HepG2 (cell line): ENCODE data around the gene NFIL3. TPM values are rescaled to one million over a fixed set of nuclear protein-coding genes. Genes with fewer than 3 reads are reported as not detected.

ENCODE experiments used
- ARID4A ChIP-seq: sonication (generic); formaldehyde crosslinking; IDR thresholded peaks from 2 replicates; pipeline ENCODE4 v1.5.0; 2020; ENCODE audit warnings: mild to moderate bottlenecking, missing genetic modification reagents, borderline replicate concordance
- ARNT ChIP-seq: fragments of 450-650 bp; IDR thresholded peaks from 2 replicates; pipeline ENCODE4 v1.6.1; 2017
- CTCF ChIP-seq: sonication (generic); formaldehyde crosslinking; IDR thresholded peaks from 2 replicates; pipeline ENCODE4 v1.5.0; 2020; ENCODE audit warnings: mild to moderate bottlenecking, missing genetic modification reagents, moderate library complexity
- E2F5 ChIP-seq: sonication (generic); formaldehyde crosslinking; conservative IDR thresholded peaks from 2 replicates; pipeline ENCODE4 v1.4.0; 2020; ENCODE audit warnings: missing genetic modification reagents
- EEA1 ChIP-seq: sonication (generic); formaldehyde crosslinking; IDR thresholded peaks from 2 replicates; pipeline ENCODE4 v1.5.1; 2020; ENCODE audit warnings: mild to moderate bottlenecking, missing genetic modification reagents, borderline replicate concordance
- HNF4A ChIP-seq: sonication (generic); formaldehyde crosslinking; IDR thresholded peaks from 2 replicates; pipeline ENCODE4 v1.4.0; 2020; ENCODE audit warnings: missing genetic modification reagents
- HNRNPH1 ChIP-seq: fragments of 200-400 bp; formaldehyde crosslinking; optimal IDR thresholded peaks from 2 replicates; pipeline ENCODE3; 2017; ENCODE audit warnings: mild to moderate bottlenecking, low read depth, low read length
- NCOA2 ChIP-seq: sonication (generic); formaldehyde crosslinking; IDR thresholded peaks from 2 replicates; pipeline ENCODE4 v1.8.0; 2022; ENCODE audit warnings: inconsistent platforms
- PCBP1 ChIP-seq: fragments of 200-400 bp; formaldehyde crosslinking; IDR thresholded peaks from 2 replicates; pipeline ENCODE4 v1.6.1; 2017; ENCODE audit warnings: mild to moderate bottlenecking, low read depth, low read length, borderline replicate concordance
- PHF21A ChIP-seq: sonication (generic); formaldehyde crosslinking; IDR thresholded peaks from 2 replicates; pipeline ENCODE4 v1.5.0; 2020; ENCODE audit warnings: mild to moderate bottlenecking, missing genetic modification reagents
- RXRB ChIP-seq: IDR thresholded peaks from 2 replicates; pipeline ENCODE4 v1.6.1; 2016; ENCODE audit warnings: borderline replicate concordance, missing genetic modification reagents, missing compliant biosample characterization
- SKI ChIP-seq: fragments of 450-650 bp; IDR thresholded peaks from one replicate; pipeline ENCODE4 v1.6.1; 2018; ENCODE audit warnings: mild to moderate bottlenecking; ENCODE audit not compliant: partially characterized antibody
- THAP11 ChIP-seq: IDR thresholded peaks from 2 replicates; pipeline ENCODE4 v1.6.1; 2016; ENCODE audit warnings: missing biosample characterization, missing genetic modification reagents
- ZNF264 ChIP-seq: sonication (generic); formaldehyde crosslinking; IDR thresholded peaks from 2 replicates; pipeline ENCODE4 v1.4.0; 2020; ENCODE audit warnings: missing genetic modification reagents
- ZNF382 ChIP-seq: sonication (generic); formaldehyde crosslinking; IDR thresholded peaks from 2 replicates; pipeline ENCODE4 v1.5.0; 2020; ENCODE audit warnings: missing genetic modification reagents, mild to moderate bottlenecking, borderline replicate concordance
- ZNF558 ChIP-seq: sonication (generic); formaldehyde crosslinking; IDR thresholded peaks from 2 replicates; pipeline ENCODE4 v1.9.0; 2022; ENCODE audit warnings: mild to moderate bottlenecking, missing genetic modification reagents, borderline replicate concordance
- ZNF775 ChIP-seq: sonication (generic); formaldehyde crosslinking; IDR thresholded peaks from 2 replicates; pipeline ENCODE4 v1.4.0; 2020; ENCODE audit warnings: missing genetic modification reagents, mild to moderate bottlenecking, moderate library complexity, borderline replicate concordance
- polyA plus RNA-seq, 8 experiments: library from polyadenylated mRNA; depleted of rRNA in 3 of 8; stranded (reverse) in 7 of 8; unstranded in 1 of 8; fragments of >200 nt; fragmentation: Illumina TruSeq in 4 of 8; extraction: Trizol in 4 of 8; gene quantifications; 2 replicates each; pipeline versions ENCODE4 v1.2.1 to v1.2.3, GENCODE V29; 2011 to 2016; ENCODE audit warnings: low read depth in 4 of 8, missing spikeins in 1 of 8, mixed read lengths in 1 of 8; ENCODE audit not compliant: insufficient read depth in 1 of 8
- total RNA-seq, 5 experiments: library from RNA; depleted of rRNA; stranded (reverse); fragments of >200 nt; fragmentation: Illumina TruSeq; extraction: Trizol; gene quantifications; 2 replicates each; pipeline ENCODE4 v1.2.3, GENCODE V29; 2016; ENCODE audit warnings: low read depth in 1 of 5
- TF ChIP-seq, protein P1 (sequence below): sonication (generic); formaldehyde crosslinking; IDR thresholded peaks from 2 replicates; pipeline ENCODE4 v1.9.0; 2021; ENCODE audit warnings: missing genetic modification reagents, mild to moderate bottlenecking, borderline replicate concordance
- TF ChIP-seq, protein P2 (sequence below): sonication (generic); formaldehyde crosslinking; conservative IDR thresholded peaks from 2 replicates; pipeline ENCODE4 v1.8.1; 2023; ENCODE audit warnings: missing genetic modification reagents

NFIL3 gene
- total and polyA plus RNA-seq, 2 of the 13 experiments (the other 11 are each of a cell fraction or from before 2014, with no cell fraction given): 46.6 to 54.2 TPM

- TF ChIP-seq, protein P1, sequence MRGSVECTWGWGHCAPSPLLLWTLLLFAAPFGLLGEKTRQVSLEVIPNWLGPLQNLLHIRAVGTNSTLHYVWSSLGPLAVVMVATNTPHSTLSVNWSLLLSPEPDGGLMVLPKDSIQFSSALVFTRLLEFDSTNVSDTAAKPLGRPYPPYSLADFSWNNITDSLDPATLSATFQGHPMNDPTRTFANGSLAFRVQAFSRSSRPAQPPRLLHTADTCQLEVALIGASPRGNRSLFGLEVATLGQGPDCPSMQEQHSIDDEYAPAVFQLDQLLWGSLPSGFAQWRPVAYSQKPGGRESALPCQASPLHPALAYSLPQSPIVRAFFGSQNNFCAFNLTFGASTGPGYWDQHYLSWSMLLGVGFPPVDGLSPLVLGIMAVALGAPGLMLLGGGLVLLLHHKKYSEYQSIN (CRISPR knock-in tag): no peak
- TF ChIP-seq ZNF775 (CRISPR knock-in tag): no peak
- no peak for TF ChIP-seq PCBP1
- 0 out of 2 replicates have a peak, but pooled peaks have one; percentile 10 for TF ChIP-seq THAP11 (CRISPR knock-in tag)
- no peak for TF ChIP-seq RXRB
- TF ChIP-seq HNRNPH1: no peak
- no peak for TF ChIP-seq E2F5
- peak; percentile 26; the same call in 1 of the 2 replicates for TF ChIP-seq PHF21A
- TF ChIP-seq, protein P2, sequence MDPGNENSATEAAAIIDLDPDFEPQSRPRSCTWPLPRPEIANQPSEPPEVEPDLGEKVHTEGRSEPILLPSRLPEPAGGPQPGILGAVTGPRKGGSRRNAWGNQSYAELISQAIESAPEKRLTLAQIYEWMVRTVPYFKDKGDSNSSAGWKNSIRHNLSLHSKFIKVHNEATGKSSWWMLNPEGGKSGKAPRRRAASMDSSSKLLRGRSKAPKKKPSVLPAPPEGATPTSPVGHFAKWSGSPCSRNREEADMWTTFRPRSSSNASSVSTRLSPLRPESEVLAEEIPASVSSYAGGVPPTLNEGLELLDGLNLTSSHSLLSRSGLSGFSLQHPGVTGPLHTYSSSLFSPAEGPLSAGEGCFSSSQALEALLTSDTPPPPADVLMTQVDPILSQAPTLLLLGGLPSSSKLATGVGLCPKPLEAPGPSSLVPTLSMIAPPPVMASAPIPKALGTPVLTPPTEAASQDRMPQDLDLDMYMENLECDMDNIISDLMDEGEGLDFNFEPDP: no peak
- no peak for TF ChIP-seq EEA1
- TF ChIP-seq CTCF (CRISPR knock-in tag): no peak
- TF ChIP-seq HNF4A (CRISPR knock-in tag): no peak
- TF ChIP-seq ZNF264 (CRISPR knock-in tag): 0 out of 2 replicates have a peak, but pooled peaks have one; percentile 26
- no peak; the same call in 1 of the 2 replicates for TF ChIP-seq ARID4A (CRISPR knock-in tag)
- no peak for TF ChIP-seq ZNF382 (CRISPR knock-in tag)
- no peak for TF ChIP-seq ARNT
- no peak for TF ChIP-seq ZNF558
- no peak for TF ChIP-seq NCOA2
- TF ChIP-seq SKI: no peak
Observed at GRCh38 chr9:91422758-91423711, 597 bp downstream of the NFIL3 start (continued).
